CD14-positive monocyte (primary cell): Measurements from ENCODE around the gene PSMB8. TPM values are rescaled to one million over a fixed set of nuclear protein-coding genes. Genes with fewer than 3 reads are reported as not detected.

Experiments
- DNase-seq, 3 donors: peaks; one replicate each; pipeline ENCODE4 v3.0.0-alpha.2; 2011 to 2022
- H2AFZ ChIP-seq: 2 replicates; pipeline ENCODE4 v1.6.0; 2012; ENCODE audit warnings: mild to moderate bottlenecking, low read depth, low read length, inconsistent platforms; ENCODE audit not compliant: insufficient read depth, poor library complexity, severe bottlenecking
- H3K27ac ChIP-seq, 2 donors: 1 replicate in 1 of 2; 2 replicates in 1 of 2; pipeline ENCODE4 v1.5.1; 2012 to 2013; ENCODE audit warnings: low read length in 2 of 2, control low read depth in 1 of 2, inconsistent platforms in 1 of 2, low read depth in 1 of 2, mild to moderate bottlenecking in 1 of 2
- H3K27me3 ChIP-seq, 2 donors: one replicate each; pipeline versions ENCODE4 v1.6.0 to v1.6.1; 2011 to 2013; ENCODE audit warnings: low read length in 2 of 2; ENCODE audit not compliant: control insufficient read depth in 2 of 2, insufficient read depth in 2 of 2
- H3K36me3 ChIP-seq, 2 donors: replicated peaks in 1 of 2; 1 replicate in 1 of 2; 2 replicates in 1 of 2; pipeline versions ENCODE4 v1.5.1 to v1.6.1; 2012 to 2013; ENCODE audit warnings: low read length in 2 of 2, control low read depth in 1 of 2, inconsistent platforms in 1 of 2, mild to moderate bottlenecking in 1 of 2; ENCODE audit not compliant: insufficient read depth in 2 of 2, control insufficient read depth in 1 of 2
- H3K4me1 ChIP-seq, 2 donors: 1 replicate in 1 of 2; 2 replicates in 1 of 2; pipeline versions ENCODE4 v1.5.1 to v1.6.1; 2012 to 2013; ENCODE audit warnings: low read length in 2 of 2, control low read depth in 1 of 2, inconsistent platforms in 1 of 2, mild to moderate bottlenecking in 1 of 2, moderate library complexity in 1 of 2; ENCODE audit not compliant: insufficient read depth in 2 of 2, control insufficient read depth in 1 of 2
- H3K4me2 ChIP-seq: replicated peaks from 2 replicates; pipeline ENCODE3; 2012; ENCODE audit warnings: low read length, moderate library complexity, mild to moderate bottlenecking; ENCODE audit not compliant: poor library complexity, severe bottlenecking; ENCODE audit errors: extremely low read depth
- H3K4me3 ChIP-seq, 3 experiments: fragments of 200-600 bp in 1 of 3; sonication (generic) in 1 of 3; replicated peaks in 1 of 3; 1 replicate in 2 of 3; 2 replicates in 1 of 3; pipeline ENCODE4 v1.5.1; 2011 to 2013; ENCODE audit warnings: low read length in 3 of 3, mild to moderate bottlenecking in 3 of 3, control low read depth in 2 of 3, low read depth in 2 of 3, inconsistent platforms in 1 of 3, moderate library complexity in 1 of 3
- H3K79me2 ChIP-seq: 2 replicates; pipeline ENCODE4 v1.6.0; 2012; ENCODE audit warnings: mild to moderate bottlenecking, control low read depth, inconsistent platforms, low read length, moderate library complexity; ENCODE audit not compliant: insufficient read depth
- H3K9ac ChIP-seq: 2 replicates; pipeline ENCODE4 v1.6.0; 2017; ENCODE audit warnings: low read length, mild to moderate bottlenecking; ENCODE audit not compliant: insufficient read depth, poor library complexity, severe bottlenecking
- H3K9me3 ChIP-seq, 2 donors: replicated peaks in 1 of 2; 1 replicate in 1 of 2; 2 replicates in 1 of 2; pipeline versions ENCODE4 v1.5.1 to v1.6.1; 2012 to 2013; ENCODE audit warnings: low read length in 2 of 2, control low read depth in 1 of 2; ENCODE audit not compliant: control insufficient read depth in 1 of 2, insufficient read depth in 1 of 2
- H4K20me1 ChIP-seq: 2 replicates; pipeline ENCODE4 v1.6.0; 2012; ENCODE audit warnings: mild to moderate bottlenecking, low read length, control low read depth, moderate library complexity; ENCODE audit not compliant: insufficient read depth
- H3K27ac Mint-ChIP-seq, 7 donors: one replicate each; pipeline ENCODE4 v1.8.0; 2020; ENCODE audit warnings: mild to moderate bottlenecking in 7 of 7, mixed read lengths in 7 of 7, moderate library complexity in 6 of 7, inconsistent platforms in 2 of 7
- H3K27me3 Mint-ChIP-seq, 3 donors: one replicate each; pipeline ENCODE4 v1.8.0; 2021 to 2022; ENCODE audit warnings: low read depth in 3 of 3, mild to moderate bottlenecking in 3 of 3, mixed read lengths in 3 of 3, moderate library complexity in 3 of 3, inconsistent platforms in 1 of 3
- H3K36me3 Mint-ChIP-seq, 2 donors: one replicate each; pipeline ENCODE4 v1.8.0; 2020; ENCODE audit warnings: mixed read lengths in 2 of 2, inconsistent platforms in 1 of 2, mild to moderate bottlenecking in 1 of 2
- H3K4me1 Mint-ChIP-seq: one replicate; pipeline ENCODE4 v1.8.0; 2020; ENCODE audit warnings: mild to moderate bottlenecking, mixed read lengths
- H3K4me3 Mint-ChIP-seq, 2 donors: one replicate each; pipeline ENCODE4 v1.8.0; 2020; ENCODE audit warnings: mild to moderate bottlenecking in 2 of 2, mixed read lengths in 2 of 2, moderate library complexity in 1 of 2
- H3K9me3 Mint-ChIP-seq, 7 donors: one replicate each; pipeline ENCODE4 v1.8.0; 2020 to 2022; ENCODE audit warnings: mixed read lengths in 7 of 7, mild to moderate bottlenecking in 6 of 7, moderate library complexity in 6 of 7, inconsistent platforms in 2 of 7
- WGBS: methylation state at CpG from one replicate; pipeline ENCODE4 v1.1.5; 2013; ENCODE audit warnings: missing lambda C conversion rate; ENCODE audit not compliant: insufficient coverage; 5-methylcytosine and 5-hydroxymethylcytosine counted together
- intact Hi-C, 2 donors: fragments of 100-400 bp; cut with micrococcal nuclease; formaldehyde crosslinking; loops; one replicate each; pipeline versions ENCODE4 v1.15.0 to v1.15.1; 2023
- polyA plus RNA-seq, 3 donors: library from polyadenylated mRNA; depleted of rRNA in 1 of 3; unstranded in 2 of 3; stranded (reverse) in 1 of 3; fragments of 300-500 nt in 2 of 3; fragments of >200 nt in 1 of 3; fragmentation: Illumina TruSeq in 2 of 3; gene quantifications; 1 replicate in 2 of 3; 2 replicates in 1 of 3; pipeline ENCODE4 v1.2.3, GENCODE V29; 2012 to 2021
- TF ChIP-seq, protein P1 (sequence below): fragments of 200-600 bp; IDR thresholded peaks from one replicate; pipeline ENCODE4 v1.8.0; 2022; ENCODE audit warnings: antibody characterized with exemption, mild to moderate bottlenecking

PSMB8 gene
- polyA plus RNA-seq, 3 donors = 164 to 534 (median 487) TPM

DNA sequence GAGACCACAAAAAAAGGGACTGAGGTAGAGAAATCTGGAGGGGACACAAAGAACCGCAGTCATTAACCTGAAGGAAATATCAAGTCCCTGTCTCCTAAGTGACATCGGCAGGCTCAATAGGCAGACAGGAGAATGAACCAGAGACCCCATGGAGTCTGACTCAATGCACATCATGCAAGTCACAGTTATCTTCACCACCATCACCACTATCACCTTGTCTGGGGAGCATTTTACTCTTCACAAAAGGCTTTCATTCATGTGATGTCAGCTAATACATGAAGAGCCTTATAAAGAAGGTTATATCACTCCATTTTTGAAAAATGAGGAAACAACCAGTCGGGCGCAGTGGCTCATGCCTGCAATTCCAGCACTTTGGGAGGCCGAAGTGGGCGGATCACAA lies 5.3 kb upstream of the PSMB8 start:
- peak overlapping the region in 1 of 2 donors; percentile 20 for H3K27ac ChIP-seq
- no peak overlapping the region for H3K4me3 ChIP-seq
- no peak overlapping the region for H2AFZ ChIP-seq
- Mint-ChIP-seq H3K4me3 (no peak overlapping the region), H3K4me1 (peaks cover 74% of the 10 kb centered on the region), H3K9me3 (peaks cover 0 to 10% (median 3%) of the 10 kb centered on the region in 7 donors), H3K27me3 (peaks cover 0 to 8% (median 0%) of the 10 kb centered on the region in 3 donors), H3K36me3 (peaks cover 63 to 72% of the 10 kb centered on the region in 2 donors), H3K27ac (peak overlapping the region in 2 of 7 donors; percentile 43 to 44)
- intact Hi-C loops = no loop called here
- H3K79me2 ChIP-seq = peaks cover 96% of the 10 kb centered on the region
- no peaks in the 10 kb centered on the region for H3K27me3 ChIP-seq
- DNase-seq = no peak
- WGBS = 97% methylated on average over 4 of the region's 6 CpGs
- H3K9ac ChIP-seq = no peak overlapping the region
- TF ChIP-seq, protein P1, sequence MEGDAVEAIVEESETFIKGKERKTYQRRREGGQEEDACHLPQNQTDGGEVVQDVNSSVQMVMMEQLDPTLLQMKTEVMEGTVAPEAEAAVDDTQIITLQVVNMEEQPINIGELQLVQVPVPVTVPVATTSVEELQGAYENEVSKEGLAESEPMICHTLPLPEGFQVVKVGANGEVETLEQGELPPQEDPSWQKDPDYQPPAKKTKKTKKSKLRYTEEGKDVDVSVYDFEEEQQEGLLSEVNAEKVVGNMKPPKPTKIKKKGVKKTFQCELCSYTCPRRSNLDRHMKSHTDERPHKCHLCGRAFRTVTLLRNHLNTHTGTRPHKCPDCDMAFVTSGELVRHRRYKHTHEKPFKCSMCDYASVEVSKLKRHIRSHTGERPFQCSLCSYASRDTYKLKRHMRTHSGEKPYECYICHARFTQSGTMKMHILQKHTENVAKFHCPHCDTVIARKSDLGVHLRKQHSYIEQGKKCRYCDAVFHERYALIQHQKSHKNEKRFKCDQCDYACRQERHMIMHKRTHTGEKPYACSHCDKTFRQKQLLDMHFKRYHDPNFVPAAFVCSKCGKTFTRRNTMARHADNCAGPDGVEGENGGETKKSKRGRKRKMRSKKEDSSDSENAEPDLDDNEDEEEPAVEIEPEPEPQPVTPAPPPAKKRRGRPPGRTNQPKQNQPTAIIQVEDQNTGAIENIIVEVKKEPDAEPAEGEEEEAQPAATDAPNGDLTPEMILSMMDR = no peak
- H3K4me2 ChIP-seq = no peak overlapping the region
- peaks cover 55 to 64% of the 10 kb centered on the region in 2 donors for H3K36me3 ChIP-seq
- no peaks in the 10 kb centered on the region for H3K9me3 ChIP-seq
- peaks cover 77% of the 10 kb centered on the region for H4K20me1 ChIP-seq
- peaks cover 49 to 67% of the 10 kb centered on the region in 2 donors for H3K4me1 ChIP-seq

DNA sequence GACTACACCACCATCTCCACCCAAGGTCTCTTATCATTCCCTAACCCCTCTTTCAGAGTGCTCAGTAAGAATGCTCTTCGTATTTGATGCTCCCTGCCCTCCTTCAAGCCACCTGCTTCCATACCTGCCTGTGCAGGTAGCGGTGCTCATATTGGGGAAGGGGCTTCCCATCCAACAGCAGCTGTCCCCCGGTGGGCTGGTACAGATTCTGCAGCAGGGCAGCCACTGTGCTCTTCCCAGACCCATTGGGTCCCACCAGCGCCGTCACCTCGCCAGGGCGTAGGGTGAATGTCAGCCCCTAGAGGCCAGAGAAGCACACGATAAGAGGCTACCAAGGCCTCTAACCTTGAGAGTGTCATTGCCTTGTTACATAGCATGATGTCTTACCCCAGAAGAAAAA lies 3.9 kb upstream of the PSMB8 start:
- Histone ChIP-seq H3K4me3 (no peak overlapping the region), H3K4me2 (no peak overlapping the region)
- peaks cover 66 to 75% of the 10 kb centered on the region in 2 donors for H3K36me3 Mint-ChIP-seq

More for the DNA sequence above, 3.9 kb upstream of the PSMB8 start:
- no peak for DNase-seq
- peaks cover 0 to 10% (median 3%) of the 10 kb centered on the region in 7 donors for H3K9me3 Mint-ChIP-seq
- intact Hi-C loops = no loop called here
- H3K27me3 Mint-ChIP-seq = peaks cover 0 to 8% (median 0%) of the 10 kb centered on the region in 3 donors
- Histone ChIP-seq H3K27me3 (no peaks in the 10 kb centered on the region), H2AFZ (no peak overlapping the region), H3K27ac (no peak overlapping the region), H3K4me1 (peaks cover 56 to 75% of the 10 kb centered on the region in 2 donors), H3K79me2 (peaks cover 99% of the 10 kb centered on the region), H4K20me1 (peaks cover 73% of the 10 kb centered on the region), H3K36me3 (peaks cover 55 to 64% of the 10 kb centered on the region in 2 donors), H3K9ac (no peak overlapping the region), H3K9me3 (no peaks in the 10 kb centered on the region)
- no peak overlapping the region for H3K4me3 Mint-ChIP-seq
- TF ChIP-seq, protein P1 = no peak
- 99% methylated on average over 8 of the region's 8 CpGs for WGBS
- H3K27ac Mint-ChIP-seq = peak overlapping the region in 3 of 7 donors; percentile 28 to 58 (median 44)
- peaks cover 80% of the 10 kb centered on the region for H3K4me1 Mint-ChIP-seq
